Endothelial cell of umbilical vein (primary cell): ENCODE results near the gene SPANXN2. TPM values are rescaled to one million over a fixed set of nuclear protein-coding genes. Genes with fewer than 3 reads are reported as not detected.

Source experiments
- BruUV-seq: library from RNA; stranded (reverse); fragments of 400-500 nt; replicated peaks from 2 replicates; lab custom pipeline; 2021; lab: Mats Ljungman, UMichigan
- CTCF ChIA-PET: fragments of 300-600, 350-600 bp; sonication (Branson Sonifier 250); formaldehyde crosslinking; loops from one replicate; lab custom pipeline; 2021; ENCODE audit warnings: antibody characterized with exemption, inconsistent platforms; lab: Charles Lee
- POLR2A ChIA-PET: fragments of 300-600, 350-600 bp; sonication (Branson Sonifier 250); formaldehyde crosslinking; loops from one replicate; lab custom pipeline; 2021; ENCODE audit warnings: antibody characterized with exemption, inconsistent platforms; lab: Charles Lee
- DNase-seq: peaks from one replicate; pipeline ENCODE4 v3.0.0-alpha.2; 2011; ENCODE audit warnings: low read depth, low spot score
- FAIRE-seq: peaks from 2 replicates; lab custom pipeline; 2011; peaks lifted over from hg19 to GRCh38; lab: Jason Lieb, UNC
- H2AFZ ChIP-seq: 2 replicates; pipeline ENCODE4 v1.6.0; 2012; ENCODE audit warnings: low read depth, low read length, control low read depth, inconsistent platforms
- H3K27ac ChIP-seq: 2 replicates; pipeline ENCODE4 v1.5.1; 2011; ENCODE audit warnings: low read depth, mild to moderate bottlenecking, control low read depth, low read length, moderate library complexity; ENCODE audit not compliant: insufficient read depth
- H3K27me3 ChIP-seq, 2 experiments: 2 replicates each; pipeline versions ENCODE4 v1.6.0 to v1.6.1; 2011; ENCODE audit warnings: low read length in 2 of 2, mixed read lengths in 1 of 2; ENCODE audit not compliant: control insufficient read depth in 2 of 2, insufficient read depth in 2 of 2
- H3K36me3 ChIP-seq, 2 experiments: 2 replicates in 1 of 2; 3 replicates in 1 of 2; pipeline ENCODE4 v1.5.1; 2011; ENCODE audit warnings: low read length in 2 of 2, mild to moderate bottlenecking in 1 of 2, moderate library complexity in 1 of 2; ENCODE audit not compliant: control insufficient read depth in 2 of 2, insufficient read depth in 2 of 2; ENCODE audit errors: extremely low read depth in 1 of 2
- H3K4me1 ChIP-seq: 3 replicates; pipeline ENCODE4 v1.5.1; 2011; ENCODE audit warnings: mild to moderate bottlenecking, low read length; ENCODE audit not compliant: control insufficient read depth, insufficient read depth; ENCODE audit errors: extremely low read depth
- H3K4me2 ChIP-seq: 2 replicates; pipeline ENCODE4 v1.6.1; 2011; ENCODE audit warnings: low read length, control low read depth, mixed read lengths; ENCODE audit not compliant: insufficient read depth
- H3K4me3 ChIP-seq, 3 experiments: fragments of 200-600 bp in 1 of 3; sonication (generic), shearing (Covaris generic) in 1 of 3; replicated peaks in 1 of 3; 2 replicates each; pipeline ENCODE4 v1.5.1; 2011 to 2016; ENCODE audit warnings: control low read depth in 3 of 3, low read length in 3 of 3, mild to moderate bottlenecking in 2 of 3, inconsistent platforms in 1 of 3, low read depth in 1 of 3, moderate library complexity in 1 of 3; ENCODE audit not compliant: insufficient read depth in 1 of 3
- H3K79me2 ChIP-seq: 2 replicates; pipeline ENCODE4 v1.6.0; 2012; ENCODE audit warnings: low read length, inconsistent platforms; ENCODE audit not compliant: control insufficient read depth, insufficient read depth
- H3K9ac ChIP-seq: replicated peaks from 2 replicates; pipeline ENCODE3; 2011; ENCODE audit warnings: low read length, control low read depth; ENCODE audit not compliant: insufficient read depth; ENCODE audit errors: extremely low read depth
- H3K9me1 ChIP-seq: replicated peaks from 3 replicates; pipeline ENCODE4 v1.6.0; 2011; ENCODE audit warnings: mild to moderate bottlenecking, low read length; ENCODE audit not compliant: control insufficient read depth, insufficient read depth; ENCODE audit errors: extremely low read depth
- H3K9me3 ChIP-seq: replicated peaks from 2 replicates; pipeline ENCODE4 v1.5.1; 2012; ENCODE audit warnings: low read length, inconsistent platforms; ENCODE audit not compliant: control insufficient read depth, insufficient read depth
- H4K20me1 ChIP-seq: replicated peaks from 2 replicates; pipeline ENCODE3; 2011; ENCODE audit warnings: mild to moderate bottlenecking, low read length; ENCODE audit not compliant: control insufficient read depth, insufficient read depth; ENCODE audit errors: extremely low read depth
- CTCF ChIP-seq, 2 donors: IDR thresholded peaks; 1 replicate in 1 of 2; 2 replicates in 1 of 2; pipeline ENCODE4 v1.5.1; 2011; ENCODE audit warnings: low read length in 2 of 2, mild to moderate bottlenecking in 2 of 2, moderate library complexity in 2 of 2, control low read depth in 1 of 2, inconsistent platforms in 1 of 2, low read depth in 1 of 2; ENCODE audit not compliant: insufficient read depth in 1 of 2; ENCODE audit errors: extremely low read depth in 1 of 2
- EZH2 ChIP-seq: IDR thresholded peaks from 2 replicates; pipeline ENCODE4 v1.6.1; 2012; ENCODE audit warnings: borderline replicate concordance, low read depth, mild to moderate bottlenecking, moderate library complexity, low read length, inconsistent platforms; ENCODE audit not compliant: severe bottlenecking
- FOS ChIP-seq: IDR thresholded peaks from 2 replicates; pipeline ENCODE4 v1.6.1; 2011; ENCODE audit warnings: mild to moderate bottlenecking, low read length, moderate library complexity, borderline replicate concordance; ENCODE audit not compliant: insufficient read depth
- GATA2 ChIP-seq: IDR thresholded peaks from 2 replicates; pipeline ENCODE4 v1.7.0; 2011; ENCODE audit warnings: low read depth, mild to moderate bottlenecking, moderate library complexity, mixed read lengths, low read length; ENCODE audit not compliant: insufficient read length, insufficient read depth
- JUN ChIP-seq: IDR thresholded peaks from 2 replicates; pipeline ENCODE4 v1.6.1; 2011; ENCODE audit warnings: borderline replicate concordance, low read depth; ENCODE audit not compliant: insufficient read length, insufficient read depth
- MAX ChIP-seq: IDR thresholded peaks from 2 replicates; pipeline ENCODE4 v1.6.1; 2011; ENCODE audit not compliant: insufficient read depth, insufficient read length
- MYC ChIP-seq: IDR thresholded peaks from one replicate; pipeline ENCODE4 v1.6.1; 2011; ENCODE audit warnings: mild to moderate bottlenecking, low read depth, low read length
- POLR2A ChIP-seq: IDR thresholded peaks from 2 replicates; pipeline ENCODE4 v1.6.1; 2012; ENCODE audit warnings: low read depth, mild to moderate bottlenecking, control low read depth, low read length
- POLR2AphosphoS5 ChIP-seq: IDR thresholded peaks from 2 replicates; pipeline ENCODE4 v1.6.1; 2012; ENCODE audit warnings: low read depth, mild to moderate bottlenecking, control low read depth, low read length, moderate library complexity; ENCODE audit not compliant: insufficient read depth
- dilution Hi-C: fragments of 300-500 bp; cut with MboI; formaldehyde crosslinking; loops from one replicate; pipeline ENCODE4 v1.15.0; 2019; ENCODE audit warnings: low sequenced_read_pairs; ENCODE audit not compliant: extremely low pct_ligation_motif_present
- intact Hi-C: fragments of 100-400 bp; cut with micrococcal nuclease; formaldehyde crosslinking; loops from one replicate; pipeline ENCODE4 v1.10.0; 2022
- polyA plus RNA-seq, 4 experiments: library from polyadenylated mRNA; depleted of rRNA in 3 of 4; stranded (reverse) in 3 of 4; unstranded in 1 of 4; fragments of >200 nt; gene quantifications; 2 replicates each; pipeline versions ENCODE4 v1.2.1 to v1.2.3, GENCODE V29; 2011 to 2012; ENCODE audit warnings: missing spikeins in 1 of 4
- total RNA-seq: library from RNA; stranded (reverse); gene quantifications from 2 replicates; pipeline ENCODE4 v1.2.3, GENCODE V29; 2021

SPANXN2 gene
- total and polyA plus RNA-seq, 2 donors (not counting 3 experiments of a cell fraction or from before 2014, with no cell fraction given) = not detected

DNA sequence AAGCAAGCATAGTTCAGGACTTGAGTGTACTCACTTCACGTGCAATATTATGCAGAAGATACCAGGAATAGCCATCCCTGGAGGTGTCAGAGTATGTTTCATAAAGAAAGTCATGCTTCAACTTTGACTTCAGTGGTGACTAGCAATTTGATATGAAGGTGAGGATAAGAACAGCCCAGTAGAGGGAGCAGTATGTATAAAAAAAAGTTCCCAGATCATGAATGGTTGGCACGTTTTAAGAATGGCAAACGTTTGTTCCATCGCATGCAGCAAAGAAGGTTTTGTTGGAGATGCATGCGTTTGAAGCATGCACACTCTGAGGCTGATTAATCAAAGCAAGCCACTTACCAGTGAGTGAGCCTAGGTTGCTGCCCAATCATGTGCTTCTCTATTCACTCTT lies 51.2 kb downstream of the SPANXN2 start:
- no peak overlapping the region for H3K4me3 ChIP-seq
- ChIA-PET POLR2A (no interaction called here), CTCF (no interaction called here)
- intact Hi-C loops (loop anchor here (10.0 kb wide), 1 partner anchor 1525 kb away; no protein-coding TSS in a partner anchor), dilution Hi-C loops (no loop called here)
- no TSS peak for BruUV-seq
- no peak for FAIRE-seq
- no peak overlapping the region for H2AFZ ChIP-seq
- no peak overlapping the region for H3K9ac ChIP-seq
- no peak for TF ChIP-seq CTCF (IDR thresholded peaks at IDR 0.05; ENCODE audit: extremely low read depth in 1 of 2, insufficient read depth in 1 of 2, low read depth in 1 of 2, low read length in 2 of 2)
- no peak for TF ChIP-seq MYC
- no peak for TF ChIP-seq EZH2
- TF ChIP-seq POLR2AphosphoS5 = no peak
- no peak for TF ChIP-seq JUN
- TF ChIP-seq MAX = no peak
- H3K27me3 ChIP-seq = no peaks in the 10 kb centered on the region
- H3K9me3 ChIP-seq = no peaks in the 10 kb centered on the region
- no peaks in the 10 kb centered on the region for H3K4me1 ChIP-seq
- no peak for DNase-seq
- no peaks in the 10 kb centered on the region for H3K9me1 ChIP-seq
- no peaks in the 10 kb centered on the region for H3K36me3 ChIP-seq
- no peak overlapping the region for H3K4me2 ChIP-seq
- H3K79me2 ChIP-seq = no peaks in the 10 kb centered on the region
- no peak overlapping the region for H3K27ac ChIP-seq
- no peaks in the 10 kb centered on the region for H4K20me1 ChIP-seq

- ChIA-PET POLR2A (no interaction called here), CTCF (no interaction called here)
- no peaks in the 10 kb centered on the region for H3K79me2 ChIP-seq
- H4K20me1 ChIP-seq = no peaks in the 10 kb centered on the region
- no peak overlapping the region for H3K27ac ChIP-seq
- H3K4me3 ChIP-seq = no peak overlapping the region
- dilution Hi-C loops = no loop called here
- no peaks in the 10 kb centered on the region for H3K27me3 ChIP-seq
- no peaks in the 10 kb centered on the region for H3K4me1 ChIP-seq
- H3K9me1 ChIP-seq = no peaks in the 10 kb centered on the region
- intact Hi-C loops = loop anchor here (10.0 kb wide), 1 partner anchor 1530 kb away; no protein-coding TSS in a partner anchor
- DNase-seq (no peak), FAIRE-seq (no peak)
- no peaks in the 10 kb centered on the region for H3K36me3 ChIP-seq
- H3K9ac ChIP-seq = no peak overlapping the region
- no peak overlapping the region for H3K4me2 ChIP-seq
- H3K9me3 ChIP-seq = no peaks in the 10 kb centered on the region
- no TSS peak for BruUV-seq
- TF ChIP-seq CTCF (IDR thresholded peaks at IDR 0.05; ENCODE audit: extremely low read depth in 1 of 2, insufficient read depth in 1 of 2, low read depth in 1 of 2, low read length in 2 of 2) = no peak
- TF ChIP-seq FOS = no peak
- TF ChIP-seq POLR2AphosphoS5 = no peak
- no peak for TF ChIP-seq GATA2
- no peak for TF ChIP-seq POLR2A
- TF ChIP-seq EZH2 = no peak
- TF ChIP-seq MYC = no peak
- TF ChIP-seq JUN = no peak
- TF ChIP-seq MAX = no peak
- H2AFZ ChIP-seq = no peak overlapping the region
These were observed 56.2 kb downstream of the SPANXN2 start for GRCh38 chrX:143664302-143664701.
